Right lobe of liver (tissue), 4 donors: ENCODE measurements around the gene ACSL6.

Source experiments
- CTCF ChIP-seq, 4 donors: fragments of 200-600 bp in 3 of 4; fragments of 450-650 bp in 1 of 4; IDR thresholded peaks; one replicate each; pipeline versions ENCODE4 v1.5.1 to v1.8.0; 2016 to 2022; ENCODE audit warnings: antibody characterized with exemption in 4 of 4, mild to moderate bottlenecking in 2 of 4
- POLR2A ChIP-seq: fragments of 450-650 bp; IDR thresholded peaks from one replicate; pipeline ENCODE4 v1.6.1; 2017; ENCODE audit warnings: antibody characterized with exemption, mild to moderate bottlenecking
- donor health status: DM: no; HTN: no; CAD: no.
- donor health status: DM: no; HTN: no; CAD: no.
- donor health status: DM: no; HTN: yes; CAD: no.

GRCh38 chr5:132005591-132005990 is 5.9 kb downstream of the ACSL6 start:
- TF ChIP-seq CTCF (IDR thresholded peaks at IDR 0.05), result no peak
- no peak for TF ChIP-seq POLR2A
